ENCODE data around the gene FBXO9. TPM values are rescaled to one million over a fixed set of nuclear protein-coding genes. Genes with fewer than 3 reads are reported as not detected.

Gene FBXO9
- polyA plus RNA-seq, 1 of the 3 experiments (the other 2 are of a cell fraction) = 61.9 TPM

- Histone ChIP-seq H2AFZ (ENCODE audit: low read depth) (no peak overlapping the region), H3K4me2 (no peak overlapping the region)
Observed at GRCh38 chr6:53032849-53033248, 32.4 kb upstream of the FBXO9 start.

More at GRCh38 chr6:53032849-53033248, 32.4 kb upstream of the FBXO9 start:
- POLR2A ChIA-PET = no interaction called here
- Histone ChIP-seq H3K27me3 (ENCODE audit: insufficient read depth) (no peaks in the 10 kb centered on the region), H4K20me1 (ENCODE audit: insufficient read depth) (no peaks in the 10 kb centered on the region), H3K4me1 (ENCODE audit: control insufficient read depth in 1 of 2, insufficient read depth in 2 of 2, low read depth in 1 of 2, low read length in 1 of 2) (peaks cover 0 to 2% of the 10 kb centered on the region in 2 experiments; a peak in 1 of 4 replicates), H3K27ac (ENCODE audit: low read depth in 2 of 2, low read length in 1 of 2) (no peak overlapping the region), H3K9ac (no peak overlapping the region), H3K4me3 (ENCODE audit: low read depth in 2 of 2, low read length in 1 of 2) (no peak overlapping the region), H3K36me3 (replicated peaks in 1 of 2; ENCODE audit: control insufficient read depth in 1 of 2, insufficient read depth in 2 of 2, low read length in 1 of 2) (peaks cover 35 to 49% of the 10 kb centered on the region in 2 experiments), H3K9me3 (no peaks in the 10 kb centered on the region), H3F3A (replicated peaks; ENCODE audit: insufficient read depth) (peaks cover 4% of the 10 kb centered on the region), H3K9me2 (no peaks in the 10 kb centered on the region), H3K79me2 (ENCODE audit: insufficient read depth) (no peaks in the 10 kb centered on the region)
- TF ChIP-seq FOXJ3 (CRISPR knock-in tag; IDR thresholded peaks at IDR 0.05) = no peak
- TF ChIP-seq MAX (IDR thresholded peaks at IDR 0.05; ENCODE audit: low read depth) = no peak
- no peak for TF ChIP-seq RXRA (IDR thresholded peaks at IDR 0.05; ENCODE audit: borderline replicate concordance, low read depth)
- TF ChIP-seq GATA2 (CRISPR knock-in tag; IDR thresholded peaks at IDR 0.05) = no peak
- TF ChIP-seq EP300 (IDR thresholded peaks at IDR 0.05; ENCODE audit: borderline replicate concordance in 1 of 2, low read depth in 1 of 2, low read length in 1 of 2) = no peak
- no peak for TF ChIP-seq NFIC (IDR thresholded peaks at IDR 0.05; ENCODE audit: borderline replicate concordance)
- no peak for TF ChIP-seq POLR2AphosphoS5 (IDR thresholded peaks at IDR 0.05; ENCODE audit: low read depth, low read length)
- TF ChIP-seq FOSL2 (IDR thresholded peaks at IDR 0.05; ENCODE audit: borderline replicate concordance, low read depth) = no peak
- no peak for TF ChIP-seq IRF3 (IDR thresholded peaks at IDR 0.05; ENCODE audit: low read depth, low read length)
- no peak for TF ChIP-seq NRF1 (IDR thresholded peaks at IDR 0.05; ENCODE audit: low read depth, low read length)
- TF ChIP-seq SMC3 (IDR thresholded peaks at IDR 0.05; ENCODE audit: low read depth, low read length) = no peak
- TF ChIP-seq MEF2A (IDR thresholded peaks at IDR 0.05; ENCODE audit: borderline replicate concordance, low read depth) = no peak
- TF ChIP-seq ZBTB33 (IDR thresholded peaks at IDR 0.05; ENCODE audit: borderline replicate concordance, low read depth) = no peak
- no peak for TF ChIP-seq REST (IDR thresholded peaks at IDR 0.05; ENCODE audit: low read depth, low read length)
- TF ChIP-seq ELF1 (IDR thresholded peaks at IDR 0.05) = no peak
- TF ChIP-seq PBX3 (IDR thresholded peaks at IDR 0.05) = no peak
- no peak for DNase-seq
- 90% methylated on average over 4 of the region's 4 CpGs for WGBS (ENCODE audit: low lambda C conversion rate)
- CTCF ChIA-PET = interaction anchor here (0.6 kb wide), 1 partner anchor 466 kb away, joined by 3 read pairs; no protein-coding TSS in a partner anchor

Data from SK-N-SH (cell line).